T47D (cell line): ENCODE measurements around the gene IGSF8.
A peak's percentile ranks its signal among the peaks of the same experiment; 100 is the strongest.

Experiments
- DNase-seq, 2 experiments: peaks; one replicate each; pipeline versions ENCODE4 v3.0.0 to v3.0.0-alpha.2; 2011 to 2012; ENCODE audit warnings: low read depth in 1 of 2, low spot score in 1 of 2
- JUND ChIP-seq: IDR thresholded peaks from 2 replicates; pipeline ENCODE4 v1.6.1; 2012; ENCODE audit warnings: low read depth
- in situ Hi-C: cut with HindIII; loops from 2 replicates; pipeline ENCODE4 v1.10.0; 2016; ENCODE audit warnings: low sequenced_read_pairs, low pct_unique_long_range_greater_than_20kb

The IGSF8 gene

GRCh38 chr1:160097911-160098851 lies at the start of gene IGSF8:
Gene IGSF8 (minus strand): TSS chr1:160098619. CDS start chr1:160098472, 147 bp downstream.
- in situ Hi-C loops = no loop called here
- TF ChIP-seq JUND = no peak
- DNase-seq = peak; percentile 91 to 94

- no peak for TF ChIP-seq JUND
- DNase-seq = no peak
- in situ Hi-C loops = no loop called here
Measured at GRCh38 chr1:160148121-160148520, 49.7 kb upstream of the IGSF8 start.

GRCh38 chr1:160146107-160146506 lies 47.7 kb upstream of the IGSF8 start:
- TF ChIP-seq JUND = no peak
- in situ Hi-C loops = no loop called here

GRCh38 chr1:160144921-160145320 lies 46.5 kb upstream of the IGSF8 start:
- no peak for DNase-seq
- TF ChIP-seq JUND = no peak
- in situ Hi-C loops = no loop called here

More at GRCh38 chr1:160146107-160146506, 47.7 kb upstream of the IGSF8 start:
- DNase-seq = no peak

- in situ Hi-C loops = no loop called here
- no peak for TF ChIP-seq JUND
- no peak for DNase-seq
Measured at GRCh38 chr1:160143695-160144094, 45.3 kb upstream of the IGSF8 start.

GRCh38 chr1:160139840-160140239 lies 41.4 kb upstream of the IGSF8 start:
- in situ Hi-C loops = no loop called here
- DNase-seq = no peak
- no peak for TF ChIP-seq JUND

GRCh38 chr1:160137216-160137862 lies 38.9 kb upstream of the IGSF8 start:
- no peak for TF ChIP-seq JUND
- no peak for DNase-seq
- in situ Hi-C loops = no loop called here

- TF ChIP-seq JUND = no peak
- in situ Hi-C loops = no loop called here
- no peak for DNase-seq
Measured at GRCh38 chr1:160136926-160137200, 38.4 kb upstream of the IGSF8 start.

- no peak for TF ChIP-seq JUND
- in situ Hi-C loops = no loop called here
- DNase-seq = no peak
Measured at GRCh38 chr1:160136121-160136925, 37.9 kb upstream of the IGSF8 start.

GRCh38 chr1:160134791-160135572 lies 36.6 kb upstream of the IGSF8 start:
- TF ChIP-seq JUND = no peak
- in situ Hi-C loops = no loop called here
- DNase-seq = no peak

- in situ Hi-C loops = no loop called here
- no peak for TF ChIP-seq JUND
- DNase-seq = no peak
Measured at GRCh38 chr1:160133990-160134770, 35.8 kb upstream of the IGSF8 start.
